Activated T-cell treated with anti-CD3 and anti-CD28 coated beads for 24 hours (primary cell): ENCODE results near the gene SFTPB.
"Not testable (repeated sequence)": the region's sequence is repeated elsewhere in the genome, so short reads cannot be mapped to it uniquely, and the experiment has no call there.

Source experiments
- DNase-seq: peaks from one replicate; pipeline ENCODE4 v3.0.0-alpha.2; 2020; ENCODE audit warnings: low read depth

The SFTPB gene

GRCh38 chr2:85675866-85676548 lies 8.0 kb upstream of the SFTPB start:
- no peak for DNase-seq

- no peak for DNase-seq
These were observed 7.4 kb upstream of the SFTPB start for GRCh38 chr2:85675427-85675826.

- DNase-seq = no peak
These were observed 6.4 kb upstream of the SFTPB start for GRCh38 chr2:85674417-85674816.

GRCh38 chr2:85673716-85674375 lies 5.8 kb upstream of the SFTPB start:
- no peak for DNase-seq

- no peak for DNase-seq
These were observed 4.5 kb upstream of the SFTPB start for GRCh38 chr2:85672456-85672855.

GRCh38 chr2:85670416-85670815 lies 2.4 kb upstream of the SFTPB start:
- DNase-seq = not testable (repeated sequence)

- no peak for DNase-seq
These were observed 1.6 kb upstream of the SFTPB start for GRCh38 chr2:85669549-85669948.

- DNase-seq = no peak
These were observed 801 bp upstream of the SFTPB start for GRCh38 chr2:85668857-85669142.

- DNase-seq = no peak
These were observed 414 bp downstream of the SFTPB start for GRCh38 chr2:85667561-85668008.

GRCh38 chr2:85666435-85667316 lies 1.3 kb downstream of the SFTPB start:
- DNase-seq = no peak

GRCh38 chr2:85666016-85666415 lies 2.0 kb downstream of the SFTPB start:
- no peak for DNase-seq

- no peak for DNase-seq
These were observed 2.6 kb downstream of the SFTPB start for GRCh38 chr2:85665264-85665937.

GRCh38 chr2:85663594-85664565 lies 4.1 kb downstream of the SFTPB start:
- DNase-seq = no peak

- no peak for DNase-seq
These were observed 5.0 kb downstream of the SFTPB start for GRCh38 chr2:85662899-85663593.

GRCh38 chr2:85661139-85661858 lies 6.7 kb downstream of the SFTPB start:
- no peak for DNase-seq

GRCh38 chr2:85660725-85661124 lies 7.3 kb downstream of the SFTPB start:
- no peak for DNase-seq

- DNase-seq = not testable (repeated sequence)
These were observed 7.7 kb downstream of the SFTPB start for GRCh38 chr2:85660301-85660700.

- no peak for DNase-seq
These were observed 8.5 kb downstream of the SFTPB start for GRCh38 chr2:85659324-85659981.

GRCh38 chr2:85657399-85657798 lies 10.6 kb downstream of the SFTPB start:
- DNase-seq = not testable (repeated sequence)
